K562 treated with DMSO at 1 percent for 4 hours (cell line): ENCODE measurements around the gene CSF1R. TPM values are rescaled to one million over a fixed set of nuclear protein-coding genes. Genes with fewer than 3 reads are reported as not detected.

Experiments used
- total RNA-seq: library from RNA; unstranded; fragments of 300-600 nt; gene quantifications from 2 replicates; pipeline ENCODE4 v1.2.3, GENCODE V29; 2022; ENCODE audit not compliant: insufficient read depth

The CSF1R gene
- total RNA-seq: not detected in 2 replicates

DNA sequence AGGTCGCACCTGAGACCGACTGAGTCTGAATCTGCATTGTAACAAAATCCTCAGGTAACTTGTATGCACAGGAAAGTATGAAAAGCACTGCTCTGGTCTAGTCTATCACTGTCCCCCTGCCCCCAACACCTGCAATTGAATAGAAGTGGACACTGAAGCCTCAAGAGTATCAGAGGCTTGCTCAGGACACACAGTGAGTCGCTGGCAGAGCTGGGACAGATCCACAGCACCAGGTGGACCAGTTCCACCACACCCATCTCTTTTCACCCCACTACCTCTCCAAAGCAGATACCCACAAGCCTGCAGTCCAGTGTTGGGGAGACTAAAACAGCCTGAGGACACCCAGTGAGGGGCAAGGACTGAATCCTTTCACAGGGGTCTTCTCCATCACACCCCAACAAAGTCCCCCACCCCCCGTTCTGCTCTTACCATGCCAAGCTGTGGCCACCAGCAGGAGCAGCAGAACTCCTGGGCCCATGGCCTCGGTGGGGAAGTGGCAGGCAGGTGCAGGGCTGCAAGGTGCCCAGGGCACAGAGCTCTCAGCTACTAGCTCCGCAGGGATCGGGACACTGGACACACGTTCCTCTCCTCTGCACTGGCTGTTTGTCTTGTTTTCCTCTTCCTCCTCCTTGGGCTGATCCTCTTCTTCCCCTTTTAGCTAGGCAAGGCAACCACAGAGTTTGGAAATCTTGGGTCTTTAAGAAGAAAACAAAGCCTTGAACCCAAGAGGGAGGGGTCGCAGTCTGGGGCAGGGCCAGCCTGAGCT lies at the start of gene CSF1R:
Gene CSF1R (minus strand): TSS at position 605 of the 766 bp plus-strand sequence. CDS start 127 bp downstream, at position 478.

Other genes starting within 250 kb of the CSF1R start
- gene PDE6A, start 141.8 kb downstream of the CSF1R start, total RNA-seq: not detected in 2 replicates
- 3.3 and 5.4 TPM in 2 replicates for gene SLC26A2, start 125.8 kb downstream of the CSF1R start, total RNA-seq
- 2.9 and 3.1 TPM in 2 replicates for gene TIGD6, start 85.9 kb downstream of the CSF1R start, total RNA-seq
- gene HMGXB3, start 85.8 kb downstream of the CSF1R start, total RNA-seq: 31.0 and 40.4 TPM in 2 replicates
- gene PDGFRB, start 69.3 kb upstream of the CSF1R start, total RNA-seq: not detected in 2 replicates
- gene CDX1, start 80.2 kb upstream of the CSF1R start, total RNA-seq: not detected in 2 replicates
- not detected in 2 replicates for gene SLC6A7, start 103.5 kb upstream of the CSF1R start, total RNA-seq
- gene CAMK2A, start 203.2 kb upstream of the CSF1R start, total RNA-seq: not detected in 2 replicates
- gene ARSI, start 216.4 kb upstream of the CSF1R start, total RNA-seq: not detected in 2 replicates